Kidney (tissue), 14 donors: Measurements from ENCODE around the gene MB21D2. TPM values are rescaled to one million over a fixed set of nuclear protein-coding genes. Genes with fewer than 3 reads are reported as not detected.
A peak's percentile ranks its signal among the peaks of the same experiment; 100 is the strongest.

Experiments used
- DNase-seq, 5 donors: peaks; one replicate each; pipeline ENCODE4 v3.0.0-alpha.2; 2013 to 2020
- FAIRE-seq: peaks from 2 replicates; lab custom pipeline; 2012; peaks lifted over from hg19 to GRCh38; lab: Jason Lieb, UNC
- H3K27ac ChIP-seq, 2 donors: one replicate each; pipeline ENCODE4 v1.7.0; 2013; ENCODE audit warnings: low read depth in 2 of 2, low read length in 2 of 2, inconsistent platforms in 1 of 2
- H3K27me3 ChIP-seq: one replicate; pipeline ENCODE4 v1.7.1; 2013; ENCODE audit warnings: low read length, inconsistent platforms; ENCODE audit not compliant: control insufficient read depth, insufficient read depth
- H3K36me3 ChIP-seq, 3 donors: one replicate each; pipeline versions ENCODE4 v1.7.0 to v1.7.1; 2013; ENCODE audit warnings: low read length in 3 of 3, control low read depth in 1 of 3, inconsistent platforms in 1 of 3; ENCODE audit not compliant: insufficient read depth in 3 of 3, control insufficient read depth in 2 of 3
- H3K4me1 ChIP-seq, 3 donors: one replicate each; pipeline versions ENCODE4 v1.7.0 to v1.7.1; 2013; ENCODE audit warnings: low read length in 3 of 3, inconsistent platforms in 1 of 3, low read depth in 1 of 3; ENCODE audit not compliant: control insufficient read depth in 2 of 3, insufficient read depth in 2 of 3
- H3K4me3 ChIP-seq, 3 donors: one replicate each; pipeline versions ENCODE4 v1.7.0 to v1.8.1; 2013; ENCODE audit warnings: low read length in 3 of 3, control low read depth in 1 of 3, inconsistent platforms in 1 of 3
- H3K9ac ChIP-seq, 3 donors: one replicate each; pipeline versions ENCODE4 v1.7.0 to v1.7.1; 2013; ENCODE audit warnings: low read length in 3 of 3, control low read depth in 1 of 3, inconsistent platforms in 1 of 3
- H3K9me3 ChIP-seq, 3 donors: one replicate each; pipeline versions ENCODE4 v1.7.0 to v1.7.1; 2013; ENCODE audit warnings: low read length in 3 of 3, control low read depth in 1 of 3, inconsistent platforms in 1 of 3; ENCODE audit not compliant: control insufficient read depth in 2 of 3, insufficient read depth in 1 of 3
- intact Hi-C: fragments of 100-400 bp; cut with DNase I; formaldehyde crosslinking; loops from one replicate; pipeline ENCODE4 v1.11.1; 2022
- polyA plus RNA-seq: library from polyadenylated mRNA; stranded (reverse); fragments of 350-450 nt; fragmentation: Illumina TruSeq; extraction: RNeasy Lipid Tissue Mini Kit (QIAGEN cat#74804); gene quantifications from one replicate; pipeline ENCODE4 v1.2.3, GENCODE V29; 2014; ENCODE audit warnings: low read depth, low replicate concordance; ENCODE audit not compliant: insufficient read depth
- total RNA-seq: library from RNA; stranded (reverse); fragmentation: NEBNext Ultra II Directional; extraction: Animal tissue kit (Norgen Biotek cat#: 25700); gene quantifications from one replicate; pipeline ENCODE4 v1.2.1, GENCODE V29; 2021
- TF ChIP-seq, protein P1 (sequence below): IDR thresholded peaks from 3 replicates; pipeline ENCODE4 v1.5.1; 2012; ENCODE audit warnings: mild to moderate bottlenecking, moderate library complexity, borderline replicate concordance; ENCODE audit not compliant: insufficient read depth; ENCODE audit errors: extremely low read depth
- donor health status: control.
- donor health status: control.
- donor health status: control.
- donor health status: control.
- donor health status: control.
- donor health status: DM: yes; HTN: yes; CAD: no.
- donor health status: Normal renal cell carcinoma (clear cell type).

Gene MB21D2
- total and polyA plus RNA-seq, 2 donors from 2014 or later = 3.2 to 3.9 TPM

DNA sequence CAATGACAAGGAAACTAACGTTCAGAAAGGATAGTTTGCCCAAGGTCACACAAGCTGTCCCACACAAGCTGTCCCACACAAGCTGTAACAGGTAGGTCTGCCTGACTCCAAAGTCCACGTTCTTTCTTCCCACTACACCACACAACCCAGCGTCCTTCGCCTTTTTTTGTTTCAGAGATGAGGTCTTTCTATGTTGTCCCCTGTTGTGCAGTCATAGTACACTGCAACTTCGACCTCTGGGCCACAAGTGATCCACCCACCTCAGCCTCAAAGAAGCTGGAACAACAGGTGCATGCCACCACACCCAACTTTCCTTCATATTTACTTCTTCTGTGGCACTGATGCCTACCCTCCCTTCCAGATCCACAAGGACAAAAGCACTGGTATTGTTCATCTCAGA lies 21.4 kb downstream of the MB21D2 start:
- Histone ChIP-seq H3K27me3 (no peaks in the 10 kb centered on the region), H3K9ac (no peak overlapping the region), H3K36me3 (no peaks in the 10 kb centered on the region), H3K4me3 (no peak overlapping the region), H3K27ac (no peak overlapping the region), H3K4me1 (peaks cover 0 to 6% (median 6%) of the 10 kb centered on the region in 3 donors), H3K9me3 (no peaks in the 10 kb centered on the region)
- no peak for FAIRE-seq
- intact Hi-C loops = no loop called here
- TF ChIP-seq, protein P1, sequence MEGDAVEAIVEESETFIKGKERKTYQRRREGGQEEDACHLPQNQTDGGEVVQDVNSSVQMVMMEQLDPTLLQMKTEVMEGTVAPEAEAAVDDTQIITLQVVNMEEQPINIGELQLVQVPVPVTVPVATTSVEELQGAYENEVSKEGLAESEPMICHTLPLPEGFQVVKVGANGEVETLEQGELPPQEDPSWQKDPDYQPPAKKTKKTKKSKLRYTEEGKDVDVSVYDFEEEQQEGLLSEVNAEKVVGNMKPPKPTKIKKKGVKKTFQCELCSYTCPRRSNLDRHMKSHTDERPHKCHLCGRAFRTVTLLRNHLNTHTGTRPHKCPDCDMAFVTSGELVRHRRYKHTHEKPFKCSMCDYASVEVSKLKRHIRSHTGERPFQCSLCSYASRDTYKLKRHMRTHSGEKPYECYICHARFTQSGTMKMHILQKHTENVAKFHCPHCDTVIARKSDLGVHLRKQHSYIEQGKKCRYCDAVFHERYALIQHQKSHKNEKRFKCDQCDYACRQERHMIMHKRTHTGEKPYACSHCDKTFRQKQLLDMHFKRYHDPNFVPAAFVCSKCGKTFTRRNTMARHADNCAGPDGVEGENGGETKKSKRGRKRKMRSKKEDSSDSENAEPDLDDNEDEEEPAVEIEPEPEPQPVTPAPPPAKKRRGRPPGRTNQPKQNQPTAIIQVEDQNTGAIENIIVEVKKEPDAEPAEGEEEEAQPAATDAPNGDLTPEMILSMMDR = no peak
- DNase-seq = no peak

DNA sequence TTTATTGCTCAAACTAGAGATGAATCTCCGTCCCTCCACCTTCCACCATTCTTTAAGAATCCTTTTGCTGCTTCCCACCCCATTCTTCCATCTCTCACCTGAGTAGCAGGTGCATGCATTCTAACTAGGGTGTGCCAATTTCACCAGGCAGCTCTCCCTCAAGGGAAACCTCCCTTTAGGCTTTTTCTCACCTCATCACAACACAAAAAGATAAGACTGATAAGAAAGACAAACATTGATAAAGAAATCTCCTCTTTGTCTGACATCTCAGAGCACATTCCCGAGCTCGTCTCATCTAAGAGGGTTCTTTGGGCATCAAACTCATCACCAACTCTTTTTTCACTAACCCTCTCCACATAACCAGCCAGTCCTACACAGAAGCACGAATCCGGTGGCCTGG lies 23.0 kb downstream of the MB21D2 start:
- Histone ChIP-seq H3K27me3 (no peaks in the 10 kb centered on the region), H3K9me3 (no peaks in the 10 kb centered on the region), H3K36me3 (no peaks in the 10 kb centered on the region), H3K9ac (no peak overlapping the region), H3K4me3 (no peak overlapping the region), H3K27ac (no peak overlapping the region), H3K4me1 (peaks cover 0 to 12% (median 6%) of the 10 kb centered on the region in 3 donors)
- no peak for DNase-seq
- TF ChIP-seq, protein P1 = no peak
- intact Hi-C loops = no loop called here
- no peak for FAIRE-seq

DNA sequence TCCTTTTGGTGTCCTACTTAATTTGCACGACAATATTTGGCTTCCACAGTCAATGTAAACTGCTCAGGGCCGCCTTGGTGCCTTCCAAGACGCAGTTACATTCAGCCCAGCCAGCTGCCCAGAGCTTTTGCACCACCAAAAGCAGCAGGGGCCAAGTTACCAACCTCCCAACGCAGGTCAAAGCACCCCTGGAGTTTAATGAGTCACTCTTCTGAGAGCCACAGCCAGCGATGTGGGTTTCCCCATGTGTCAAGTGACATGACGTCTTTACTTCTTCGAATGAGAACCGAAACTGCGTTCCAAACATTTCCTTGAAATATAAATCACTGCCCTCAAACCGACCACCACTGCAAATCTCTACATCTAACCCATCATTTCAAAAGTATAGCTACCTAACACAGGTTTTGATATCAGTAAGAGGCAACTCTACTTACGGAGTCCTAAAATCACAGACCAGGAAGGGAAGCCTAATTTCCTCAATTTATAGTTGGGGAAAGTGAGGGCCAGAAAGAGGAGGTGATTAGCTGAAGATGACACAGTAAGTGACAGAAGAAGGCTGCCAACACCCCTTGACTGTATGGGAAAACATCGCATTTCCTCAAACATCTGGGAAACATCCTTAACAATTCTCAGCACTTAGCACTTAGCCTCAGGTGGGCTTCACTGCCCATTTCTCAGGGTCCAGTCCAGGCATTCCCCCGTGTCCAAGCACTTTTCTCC lies 24.5 kb downstream of the MB21D2 start:
- FAIRE-seq = no peak
- Histone ChIP-seq H3K4me3 (peak overlapping the region in 2 of 3 donors; percentile 16 to 18), H3K4me1 (peaks cover 0 to 25% (median 14%) of the 10 kb centered on the region in 3 donors), H3K27ac (peak overlapping the region in 1 of 2 donors; percentile 66), H3K9me3 (no peaks in the 10 kb centered on the region), H3K9ac (peak overlapping the region in 1 of 3 donors; percentile 6), H3K27me3 (no peaks in the 10 kb centered on the region), H3K36me3 (no peaks in the 10 kb centered on the region)
- TF ChIP-seq, protein P1 = no peak
- intact Hi-C loops = no loop called here
- peak in 3 of 5 donors; percentile 56 to 74 (median 73) for DNase-seq
